COR-L47 (cell line): Measurements from ENCODE around the gene PNMA1.

Source experiments
- DNase-seq: peaks from one replicate; lab custom pipeline; 2025; lab: John Stamatoyannopoulos, UW

The PNMA1 gene

GRCh38 chr14:73713803-73714655, at the start of gene PNMA1:
TSS of gene PNMA1 (minus strand) at chr14:73714384. CDS start at chr14:73713639, 745 bp downstream.
- peak; percentile 89 for DNase-seq

- no peak for DNase-seq
These were observed 49.2 kb upstream of the PNMA1 start for GRCh38 chr14:73763396-73763795.

GRCh38 chr14:73762375-73762822, 48.2 kb upstream of the PNMA1 start:
- no peak for DNase-seq

- no peak for DNase-seq
These were observed 47.6 kb upstream of the PNMA1 start for GRCh38 chr14:73761618-73762355.

GRCh38 chr14:73760598-73761586, 46.7 kb upstream of the PNMA1 start:
- no peak for DNase-seq

- DNase-seq: peak; percentile 95
These were observed 45.8 kb upstream of the PNMA1 start for GRCh38 chr14:73759714-73760597.

- peak; percentile 72 for DNase-seq
These were observed 45.1 kb upstream of the PNMA1 start for GRCh38 chr14:73759183-73759713.

GRCh38 chr14:73758392-73759182, 44.4 kb upstream of the PNMA1 start:
- peak; percentile 78 for DNase-seq

- DNase-seq: no peak
These were observed 43.8 kb upstream of the PNMA1 start for GRCh38 chr14:73757876-73758391.

- DNase-seq: no peak
These were observed 43.2 kb upstream of the PNMA1 start for GRCh38 chr14:73757381-73757780.

- DNase-seq: no peak
These were observed 41.3 kb upstream of the PNMA1 start for GRCh38 chr14:73755434-73756014.

GRCh38 chr14:73754911-73755360, 40.8 kb upstream of the PNMA1 start:
- DNase-seq: no peak

GRCh38 chr14:73753887-73754795, 40.0 kb upstream of the PNMA1 start:
- DNase-seq: no peak

GRCh38 chr14:73753124-73753886, 39.1 kb upstream of the PNMA1 start:
- DNase-seq: no peak

- no peak for DNase-seq
These were observed 38.3 kb upstream of the PNMA1 start for GRCh38 chr14:73752297-73752992.

GRCh38 chr14:73751157-73751691, 37.0 kb upstream of the PNMA1 start:
- no peak for DNase-seq
